ENCODE measurements around the gene SEMA7A.

Gene SEMA7A

DNA sequence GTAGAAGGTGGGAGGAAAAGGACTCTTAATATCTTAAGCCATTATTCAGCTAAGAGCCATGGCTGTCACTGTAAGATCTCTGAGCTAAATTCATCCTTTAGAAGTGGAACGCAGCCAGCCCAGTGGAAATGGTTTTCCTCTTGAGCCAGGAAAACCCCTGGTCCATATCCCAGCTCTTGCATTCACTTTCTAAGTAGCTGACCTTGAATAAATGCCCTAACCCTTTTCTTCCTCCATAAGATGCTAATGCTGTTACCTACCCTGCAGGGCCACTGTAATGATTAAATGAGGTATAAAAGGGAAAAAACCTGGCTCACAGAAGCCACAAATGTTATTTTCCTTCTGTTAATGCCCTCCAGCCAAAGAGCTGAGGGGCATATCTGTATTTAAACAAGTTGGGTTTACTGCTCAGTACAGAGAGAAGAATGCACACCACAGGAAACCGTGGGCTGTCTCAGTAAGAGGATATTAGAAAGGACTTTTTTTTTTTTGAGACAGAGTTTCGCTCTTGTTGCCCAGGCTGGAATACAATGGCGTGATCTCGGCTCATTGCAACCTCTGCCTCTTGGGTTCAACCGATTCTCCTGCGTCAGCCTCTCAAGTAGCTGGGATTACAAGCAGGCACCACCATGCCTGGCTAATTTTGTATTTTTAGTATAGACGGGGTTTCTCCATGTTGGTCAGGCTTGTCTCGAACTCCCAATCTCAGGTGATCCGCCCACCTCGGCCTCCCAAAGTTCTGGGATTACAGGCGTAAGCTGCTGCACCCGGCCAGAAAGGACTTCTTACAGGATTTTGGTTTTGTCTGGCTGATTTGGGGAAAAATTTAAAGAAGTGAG lies 20.4 kb upstream of the SEMA7A start:
- DNase-seq (ENCODE audit: low read depth in 1 of 2, low spot score in 1 of 2): no peak

DNA sequence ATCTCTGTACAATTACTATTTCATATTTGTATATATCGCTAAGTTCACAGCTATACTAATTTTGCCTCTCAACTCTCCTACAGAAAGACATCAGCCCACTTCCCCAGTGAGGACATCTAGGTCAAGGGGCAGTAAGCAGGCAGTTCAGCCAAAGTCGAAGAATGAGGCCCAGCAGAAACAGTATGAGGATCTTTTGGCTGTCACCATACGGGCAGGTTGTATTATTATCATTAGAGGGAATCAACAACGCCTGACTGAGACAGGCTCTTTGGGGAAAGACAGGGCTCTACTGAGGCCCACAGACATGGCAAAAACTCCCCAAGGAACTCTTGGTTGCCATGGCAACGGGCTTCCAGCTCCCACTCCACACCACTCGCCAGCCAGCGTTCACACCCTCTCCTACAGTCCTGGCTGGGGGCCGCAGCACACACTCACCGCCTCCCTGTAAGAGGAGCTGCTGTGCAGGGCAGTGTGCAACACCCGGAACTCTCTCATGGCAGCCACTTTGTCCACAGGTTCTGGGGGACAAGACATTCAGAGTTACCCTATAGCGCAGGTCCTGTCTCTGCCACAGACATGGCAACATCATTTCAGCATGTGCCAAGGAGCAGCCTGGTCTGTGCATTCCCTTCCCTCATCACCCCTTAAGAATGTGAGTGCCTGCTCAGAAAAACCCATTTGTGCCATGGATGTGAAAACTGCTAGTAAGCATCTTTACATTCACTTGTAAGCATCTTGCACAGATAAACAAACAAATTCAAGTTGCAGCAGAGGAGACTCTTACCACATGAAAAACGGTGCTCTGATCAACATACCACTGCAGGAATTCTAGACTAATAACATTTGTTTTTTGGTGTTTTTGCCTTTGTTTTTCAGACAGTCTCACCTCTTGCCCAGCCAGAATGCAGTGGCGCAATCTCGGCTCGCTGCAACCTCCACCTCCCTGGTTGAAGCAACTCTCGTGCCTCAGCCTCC lies 18.4 kb upstream of the SEMA7A start:
- no peak for DNase-seq (ENCODE audit: low read depth in 1 of 2, low spot score in 1 of 2)

DNA sequence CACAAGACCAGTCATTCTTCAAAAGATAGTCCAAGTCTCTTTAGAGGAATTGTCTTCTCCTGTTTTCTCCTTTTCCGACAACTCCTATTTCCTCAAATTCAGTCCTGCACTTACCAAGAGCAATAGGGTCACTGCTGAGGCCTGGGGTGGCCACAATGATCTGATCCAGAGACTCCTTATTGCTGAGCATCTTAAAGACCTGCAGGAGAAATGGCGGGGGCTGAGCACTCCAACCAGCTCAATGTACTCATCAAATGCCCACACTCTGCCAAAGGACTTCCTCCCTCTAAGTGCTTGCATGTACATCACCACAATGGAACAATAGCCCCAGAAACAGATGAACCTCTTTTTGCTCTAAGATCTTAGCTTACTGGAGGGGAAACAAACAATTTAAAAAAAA lies 17.6 kb upstream of the SEMA7A start:
- DNase-seq (ENCODE audit: low read depth in 1 of 2, low spot score in 1 of 2): no peak

DNA sequence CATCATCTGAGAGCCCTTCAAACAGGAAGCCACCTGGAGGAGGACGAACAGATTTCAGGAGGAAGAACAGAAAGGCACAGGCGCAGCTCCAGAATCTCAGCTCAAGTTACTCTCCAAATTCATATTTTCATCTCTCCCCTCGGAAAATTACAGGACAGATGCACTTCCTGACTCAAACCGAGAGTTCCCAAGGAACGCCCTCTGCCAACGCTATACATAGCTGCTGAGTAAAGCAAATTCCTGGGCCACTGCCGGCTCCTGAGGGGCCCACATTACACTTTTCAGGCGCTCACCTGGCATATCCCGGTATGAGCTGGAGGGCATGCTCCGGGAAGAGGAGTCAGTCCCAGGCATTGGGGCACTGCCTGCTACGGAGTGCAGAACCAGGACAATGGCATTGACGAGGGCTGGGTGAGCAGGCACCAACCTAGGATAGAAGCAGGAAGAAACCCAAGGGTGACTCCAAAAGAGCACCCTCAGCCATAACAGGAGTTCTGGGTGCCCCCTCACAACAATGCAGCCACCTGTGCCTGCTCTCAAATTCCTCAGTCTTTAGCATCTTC lies 16.0 kb upstream of the SEMA7A start:
- DNase-seq (ENCODE audit: low read depth in 1 of 2, low spot score in 1 of 2): no peak

DNA sequence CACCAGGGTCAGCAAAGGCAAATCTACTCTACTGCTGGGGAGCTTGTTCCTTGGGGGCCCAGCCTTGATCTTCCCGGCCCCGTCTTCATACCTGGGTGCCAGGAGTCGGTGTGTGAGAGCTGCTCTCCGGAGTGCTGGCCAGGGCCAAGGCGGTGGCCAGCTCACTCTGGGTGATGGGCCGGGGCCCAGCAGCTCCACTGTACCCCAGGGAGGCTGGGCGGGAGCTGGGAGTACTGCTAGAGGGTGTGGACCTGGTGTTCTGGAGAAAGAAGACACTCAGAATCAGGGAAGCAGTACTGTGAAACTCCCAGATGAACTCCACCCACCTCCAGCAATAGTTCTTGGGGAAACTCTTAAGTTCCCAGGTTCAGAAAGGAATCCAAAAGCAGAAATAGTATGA lies 15.3 kb upstream of the SEMA7A start:
- no peak for DNase-seq (ENCODE audit: low read depth in 1 of 2, low spot score in 1 of 2)

DNA sequence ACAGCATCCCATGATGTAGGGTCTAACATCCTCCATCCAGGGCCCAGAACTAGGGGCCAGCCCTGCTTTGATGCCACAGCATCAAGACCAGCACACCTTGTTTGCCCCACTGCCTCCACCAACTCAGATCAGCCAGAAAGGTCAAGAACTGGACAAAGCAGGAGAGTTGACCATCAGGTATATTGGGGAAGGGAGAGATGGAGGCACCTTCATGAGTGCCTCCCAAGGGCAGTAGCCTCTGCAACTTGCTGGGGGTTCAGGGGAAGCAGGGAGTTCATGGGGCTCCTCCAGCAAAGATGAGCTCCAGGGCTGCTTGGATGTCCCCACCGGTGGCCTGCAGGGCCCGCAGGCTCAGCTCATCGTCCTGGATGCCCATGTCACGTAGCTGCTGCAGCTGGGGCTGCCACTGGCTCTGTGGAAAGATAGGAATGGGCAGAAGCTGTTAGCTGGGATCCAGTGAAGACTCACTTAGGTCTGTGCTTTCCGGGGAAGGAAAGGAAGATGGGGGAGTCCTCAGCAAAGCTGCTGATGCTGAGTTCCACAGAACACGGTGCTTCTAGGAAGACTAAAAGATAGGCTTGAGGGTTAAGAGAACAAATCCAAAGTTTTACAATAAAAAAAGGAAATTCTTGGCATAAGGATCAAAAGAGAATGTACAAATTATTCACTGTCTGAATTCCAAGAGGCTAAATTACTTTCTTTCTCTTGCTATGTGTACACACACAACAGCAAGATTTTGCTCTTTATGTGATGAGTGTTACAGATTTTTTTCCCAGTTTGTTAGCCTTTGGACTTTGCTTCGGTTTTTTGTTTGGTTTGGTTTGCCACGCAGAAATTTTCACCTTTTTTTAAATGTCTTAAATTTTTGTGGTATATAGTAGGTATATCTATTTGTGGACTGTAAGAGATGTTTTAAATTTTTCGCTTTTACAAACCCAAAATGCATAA lies 12.3 kb upstream of the SEMA7A start:
- no peak for DNase-seq (ENCODE audit: low read depth in 1 of 2, low spot score in 1 of 2)

DNA sequence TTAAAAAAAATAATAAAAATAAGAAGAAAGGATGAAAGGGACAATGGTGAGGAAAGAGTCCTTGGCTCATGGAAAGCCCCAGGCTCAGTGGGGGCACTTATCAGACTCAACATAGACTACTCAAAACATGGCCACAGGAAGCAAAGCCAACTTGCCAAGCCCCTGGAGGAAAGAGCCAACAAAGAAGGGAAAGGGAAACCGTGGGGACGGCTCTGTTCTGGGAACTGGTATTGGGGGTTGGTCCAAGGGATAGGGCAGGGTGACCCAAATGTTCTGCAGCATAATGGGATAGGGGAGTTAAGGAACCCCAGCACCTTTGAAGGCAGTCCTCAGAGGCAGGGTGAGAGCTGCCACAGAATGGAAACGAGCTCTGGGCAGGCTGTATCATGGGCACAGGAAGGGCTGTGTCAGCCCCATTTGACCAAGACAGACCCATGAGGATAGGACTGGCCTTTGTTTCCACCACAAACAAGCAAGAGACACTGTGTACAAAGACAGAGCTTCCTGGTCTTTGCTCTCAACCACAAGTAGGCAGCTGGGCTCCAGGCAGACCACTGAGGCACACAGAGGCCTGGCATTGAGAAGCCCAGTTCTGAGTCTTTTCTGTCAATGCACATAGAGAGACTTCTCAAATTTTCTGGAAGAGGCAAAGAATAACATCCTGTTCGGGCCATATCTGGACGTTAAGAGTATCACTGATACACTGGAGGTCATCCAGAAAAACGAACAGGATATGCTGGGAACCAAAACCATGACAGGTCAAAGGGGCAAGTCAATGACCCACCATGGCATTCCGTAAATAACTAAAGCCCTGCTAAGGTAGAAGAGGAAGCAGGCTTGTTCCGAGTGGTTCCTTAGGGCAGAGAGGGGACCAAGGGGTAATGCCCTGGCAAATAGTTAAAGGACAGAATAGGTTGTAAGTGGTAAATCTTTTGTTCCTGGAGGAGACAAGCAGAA lies 10.6 kb upstream of the SEMA7A start:
- DNase-seq (ENCODE audit: low read depth in 1 of 2, low spot score in 1 of 2): no peak

DNA sequence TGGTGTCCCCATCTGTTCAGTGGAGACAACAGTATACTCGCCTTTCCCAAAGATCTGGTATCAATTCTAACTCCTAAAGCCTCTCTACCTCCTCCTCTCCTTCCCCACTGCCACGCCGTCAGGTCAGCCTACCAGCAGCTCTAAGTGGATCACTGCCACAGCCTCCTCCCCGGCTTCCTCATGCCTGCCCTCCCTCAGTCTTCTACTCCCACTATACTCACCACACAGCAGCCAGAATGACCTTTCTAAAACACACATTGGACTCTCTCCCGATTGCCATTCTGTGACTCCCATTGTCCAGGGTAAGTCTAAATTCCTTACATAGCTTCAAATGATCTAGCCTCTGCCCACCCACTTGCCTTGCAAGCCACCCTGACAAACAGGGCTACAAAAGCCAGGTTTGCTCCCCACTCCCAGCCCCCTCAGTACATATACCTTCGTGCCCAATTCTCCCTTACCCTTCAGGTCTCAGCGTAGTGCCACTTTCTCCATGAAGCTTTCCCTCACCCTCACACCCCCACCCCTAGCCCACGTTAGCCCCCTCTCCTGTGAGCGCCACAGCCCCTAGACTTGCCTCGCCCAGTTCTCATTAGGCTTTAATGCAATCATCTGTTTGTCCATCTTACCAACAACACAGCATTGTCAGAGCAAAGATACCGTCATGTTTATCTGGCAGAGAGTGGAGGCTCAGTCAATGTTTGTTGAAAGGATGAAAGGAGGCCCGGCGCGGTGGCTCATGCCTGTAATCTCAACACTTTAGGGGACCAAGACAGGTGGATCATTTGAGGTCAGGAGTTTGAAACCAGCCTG lies 9.5 kb upstream of the SEMA7A start:
- no peak for DNase-seq (ENCODE audit: low read depth in 1 of 2, low spot score in 1 of 2)

DNA sequence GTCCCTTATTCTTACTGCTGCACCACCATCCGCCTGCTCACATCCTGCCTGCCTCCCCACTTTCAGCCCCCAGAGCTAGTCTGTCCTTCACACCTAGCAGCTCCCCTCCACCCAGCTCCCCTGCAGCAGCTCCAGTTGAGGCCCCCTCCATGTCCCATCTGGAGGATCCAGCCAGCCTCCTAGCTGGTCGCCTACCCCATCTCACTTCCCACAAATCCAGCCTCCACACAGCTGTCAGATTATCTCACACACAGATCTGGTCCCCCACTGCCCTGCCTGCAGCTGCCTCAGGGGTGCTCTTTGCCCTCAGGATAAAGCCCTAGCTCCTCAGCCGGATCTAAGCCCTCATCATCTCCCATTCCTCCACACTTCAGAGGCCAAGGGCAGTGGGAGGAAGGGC lies 8.8 kb upstream of the SEMA7A start:
- DNase-seq (ENCODE audit: low read depth in 1 of 2, low spot score in 1 of 2): no peak

DNA sequence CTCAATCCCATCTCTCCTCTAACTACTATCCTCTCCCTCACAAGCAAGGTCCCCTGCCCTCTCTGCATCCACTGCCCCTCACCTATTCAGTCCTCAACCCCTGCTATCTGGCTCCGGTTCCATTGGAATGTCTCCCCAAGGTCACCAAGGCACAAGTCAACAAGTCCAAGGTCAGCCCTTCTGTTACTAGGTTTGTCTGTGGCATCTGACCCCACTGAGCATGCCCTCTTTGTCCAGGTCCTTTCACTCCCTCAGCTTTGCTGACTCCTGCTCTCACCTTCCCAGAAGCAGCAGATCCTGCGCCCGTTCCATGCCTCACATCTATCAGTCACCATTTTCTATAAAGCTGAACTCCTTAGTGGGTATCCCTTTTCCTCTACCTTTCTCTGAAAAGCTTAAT lies 8.3 kb upstream of the SEMA7A start:
- no peak for DNase-seq (ENCODE audit: low read depth in 1 of 2, low spot score in 1 of 2)

DNA sequence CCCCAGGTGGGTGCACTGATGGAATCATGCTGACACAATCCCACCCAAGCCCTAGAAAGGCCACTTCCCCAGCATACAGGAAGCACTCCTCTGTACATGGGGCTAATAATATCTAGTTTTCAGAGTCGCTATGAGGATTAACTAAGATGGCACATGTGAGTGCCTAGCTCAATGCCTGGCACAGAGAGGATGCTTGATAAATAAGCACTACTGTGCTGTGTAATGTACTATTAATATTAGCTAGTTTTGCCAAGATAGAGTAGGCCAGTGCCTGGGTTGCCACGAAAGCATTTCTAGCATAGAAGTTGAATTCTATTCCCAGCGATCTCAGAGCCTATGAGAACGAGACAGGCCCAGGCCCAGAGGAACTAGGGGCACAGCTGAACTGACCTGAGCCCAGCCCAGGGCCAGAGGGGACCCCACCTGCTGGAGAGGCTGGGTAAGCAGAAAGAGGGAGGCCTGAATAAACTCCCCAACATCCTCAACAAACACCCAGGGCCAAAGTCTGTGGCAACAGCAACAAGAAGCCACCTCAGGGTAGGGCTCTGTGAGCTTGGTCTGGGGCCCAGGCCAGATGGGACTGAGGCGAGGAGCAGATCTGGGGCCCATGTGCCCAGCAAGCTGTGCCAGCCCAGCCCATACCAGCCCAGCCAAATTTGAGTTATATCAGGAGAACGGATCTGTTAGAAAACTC lies 7.6 kb upstream of the SEMA7A start:
- DNase-seq (ENCODE audit: low read depth in 1 of 2, low spot score in 1 of 2): no peak

DNA sequence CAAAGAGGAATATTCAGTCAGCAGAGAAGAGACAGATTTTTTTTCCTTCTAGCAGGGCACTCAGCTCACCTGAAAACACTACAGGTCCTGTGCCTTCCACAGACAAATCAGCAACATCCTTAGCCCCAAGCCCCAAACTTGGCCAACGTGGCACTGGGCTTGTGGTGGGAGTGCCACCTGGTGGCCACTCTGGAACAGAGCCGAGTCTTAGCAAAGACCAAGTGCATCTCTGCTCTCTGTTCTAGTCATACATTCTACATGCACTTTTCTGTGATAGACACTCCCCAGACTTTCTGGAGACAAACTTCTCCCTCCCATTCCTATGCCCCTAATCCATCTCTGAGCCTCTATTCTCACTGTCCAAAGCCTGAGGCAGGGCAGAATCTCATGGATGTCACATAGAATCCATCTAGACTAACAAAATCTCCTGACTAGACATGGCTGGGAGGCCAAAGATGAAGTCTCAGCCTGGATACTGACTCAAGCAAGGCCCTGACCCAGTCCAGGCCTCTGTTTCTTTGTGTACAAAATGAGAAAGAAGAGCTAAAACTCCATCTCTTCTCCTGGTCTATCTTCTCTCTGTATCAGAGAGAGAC lies 5.1 kb upstream of the SEMA7A start:
- DNase-seq (ENCODE audit: low read depth in 1 of 2, low spot score in 1 of 2): peak; percentile 58 to 80

DNA sequence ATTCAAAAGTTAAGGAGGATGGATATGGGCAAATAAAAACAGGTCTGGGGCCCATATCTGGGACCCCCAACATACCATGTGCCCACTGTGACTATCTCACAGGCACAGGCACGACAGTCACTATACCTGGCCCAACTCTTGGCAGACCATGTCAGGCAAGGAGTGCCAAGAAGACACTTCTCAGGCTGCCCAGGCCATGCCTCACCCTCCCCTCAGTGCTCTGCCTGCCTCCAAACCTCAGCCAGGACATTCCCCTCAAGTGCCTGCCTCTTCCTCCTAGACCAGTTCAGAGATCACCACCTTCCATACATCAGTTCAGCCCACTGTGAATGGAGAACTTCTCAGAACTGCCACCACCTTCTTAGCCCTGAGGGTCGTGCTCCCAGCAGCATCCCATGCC lies 4.4 kb upstream of the SEMA7A start:
- DNase-seq (ENCODE audit: low read depth in 1 of 2, low spot score in 1 of 2): no peak

DNA sequence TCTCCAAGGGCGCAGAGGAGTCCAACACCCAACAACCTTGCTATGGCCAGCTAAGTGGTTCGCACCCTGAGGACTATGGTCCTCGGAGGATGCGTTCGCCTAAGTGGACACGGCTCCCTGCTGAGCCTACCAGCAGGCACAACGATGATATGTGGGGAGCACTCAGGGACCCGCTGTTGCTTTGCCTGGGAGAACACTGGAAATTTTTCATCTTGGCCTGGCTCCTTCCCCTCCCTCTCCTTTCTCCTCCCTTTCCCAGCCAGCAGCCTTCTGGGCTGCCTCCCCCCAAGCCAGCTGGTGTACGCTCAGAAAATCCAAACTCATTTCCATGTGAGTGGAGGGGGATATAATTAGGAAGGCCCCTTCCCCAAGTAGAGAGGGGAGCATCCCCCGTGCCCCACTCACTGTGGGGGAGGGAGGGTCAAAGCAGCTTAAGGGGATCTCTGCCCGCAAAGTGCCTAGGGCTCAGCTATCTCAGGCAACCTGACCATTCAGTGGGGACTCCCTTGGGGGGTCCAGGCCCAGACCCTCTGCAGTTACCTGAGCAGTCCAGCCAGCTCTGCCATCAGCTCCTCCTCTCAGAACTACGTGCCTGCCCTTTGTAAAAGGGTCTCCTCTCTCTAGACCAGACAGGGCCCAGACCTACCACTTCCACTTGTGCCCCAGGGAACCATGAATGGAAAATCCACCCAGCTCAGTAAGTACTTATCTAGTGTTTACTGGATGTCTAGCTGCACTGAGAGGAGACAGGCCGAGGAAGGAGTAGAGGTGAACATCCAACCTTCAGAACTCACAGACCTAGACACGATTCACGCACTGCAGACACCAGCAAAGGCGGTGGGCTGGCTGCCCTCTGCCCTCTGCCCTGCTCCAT lies 742 bp upstream of the SEMA7A start:
- no peak for DNase-seq (ENCODE audit: low read depth in 1 of 2, low spot score in 1 of 2)

DNA sequence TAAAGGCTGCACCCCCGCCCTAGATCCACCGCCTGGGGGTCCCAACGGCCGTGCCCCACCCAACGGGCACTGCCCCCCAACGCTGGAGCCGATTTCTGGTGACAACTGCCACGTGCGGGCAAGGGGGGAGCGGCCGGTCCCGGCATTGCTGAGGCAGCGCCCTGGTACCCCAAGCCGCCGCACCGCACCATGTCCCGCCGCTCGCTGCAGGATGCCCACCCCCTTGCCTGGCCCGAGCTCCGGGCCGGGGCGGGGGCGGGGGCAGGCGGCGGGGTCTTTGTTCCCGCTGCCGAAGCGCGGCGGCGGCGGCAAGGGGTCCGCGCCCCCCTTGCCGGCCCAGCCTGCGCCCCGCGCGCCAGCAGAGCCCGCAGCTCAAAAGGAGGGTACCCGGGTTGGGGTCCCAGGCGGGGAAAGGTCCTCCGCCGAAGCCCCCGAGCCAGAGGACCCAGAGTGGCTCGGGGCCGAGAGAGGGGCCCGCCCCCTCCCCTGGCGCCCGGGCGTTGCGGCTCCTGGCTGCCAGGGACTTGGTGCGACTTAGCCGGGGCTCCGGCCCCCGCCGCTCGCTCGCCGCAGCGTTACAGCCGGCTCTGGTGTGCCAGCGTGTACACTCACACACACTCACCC lies 678 bp downstream of the SEMA7A start:
- DNase-seq (ENCODE audit: low read depth in 1 of 2, low spot score in 1 of 2): no peak

DNA sequence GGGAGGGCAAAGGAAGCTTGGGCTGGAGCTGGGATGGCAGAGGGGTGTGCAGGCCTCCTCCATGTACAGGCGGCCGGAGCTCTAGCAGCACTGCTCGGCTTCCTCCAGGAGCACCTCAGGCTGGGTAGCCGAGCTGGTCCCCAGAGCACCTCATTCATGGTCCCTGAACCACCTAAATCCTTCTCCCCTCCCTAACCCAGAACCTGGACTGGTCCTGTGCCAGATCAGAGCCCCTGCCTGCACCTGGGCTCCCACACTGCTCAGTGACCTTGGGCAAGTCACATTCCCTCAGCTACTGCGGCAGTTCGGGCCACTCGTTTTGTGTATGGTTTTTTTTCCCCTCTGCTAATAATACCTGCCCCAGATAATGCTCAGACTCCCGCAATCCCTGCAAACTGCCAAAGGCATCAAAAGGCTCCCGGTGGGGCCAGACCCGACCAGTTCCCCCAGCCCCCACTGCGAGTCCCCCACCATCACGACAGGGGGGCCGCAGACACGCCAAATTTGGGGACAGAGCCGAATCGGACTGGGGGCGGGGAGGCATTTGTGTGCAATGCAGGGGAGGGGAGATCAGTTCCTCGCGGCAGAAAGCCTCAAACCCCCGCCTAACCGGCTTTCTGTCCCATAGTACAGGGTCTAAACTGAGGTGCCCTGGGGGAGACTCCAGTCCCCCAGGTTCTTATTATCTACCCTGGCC lies 1.3 kb downstream of the SEMA7A start:
- no peak for DNase-seq (ENCODE audit: low read depth in 1 of 2, low spot score in 1 of 2)
